OCI-M2 (cell line): Measurements from ENCODE around the gene ZKSCAN5.
"Not testable (repeated sequence)": the region's sequence is repeated elsewhere in the genome, so short reads cannot be mapped to it uniquely, and the experiment has no call there.

Source experiments
- DNase-seq: peaks from one replicate; lab custom pipeline; 2025; ENCODE audit not compliant: unreplicated experiment; lab: John Stamatoyannopoulos, UW

The ZKSCAN5 gene

GRCh38 chr7:99497766-99498545 is 6.5 kb upstream of the ZKSCAN5 start:
- no peak for DNase-seq

DNA sequence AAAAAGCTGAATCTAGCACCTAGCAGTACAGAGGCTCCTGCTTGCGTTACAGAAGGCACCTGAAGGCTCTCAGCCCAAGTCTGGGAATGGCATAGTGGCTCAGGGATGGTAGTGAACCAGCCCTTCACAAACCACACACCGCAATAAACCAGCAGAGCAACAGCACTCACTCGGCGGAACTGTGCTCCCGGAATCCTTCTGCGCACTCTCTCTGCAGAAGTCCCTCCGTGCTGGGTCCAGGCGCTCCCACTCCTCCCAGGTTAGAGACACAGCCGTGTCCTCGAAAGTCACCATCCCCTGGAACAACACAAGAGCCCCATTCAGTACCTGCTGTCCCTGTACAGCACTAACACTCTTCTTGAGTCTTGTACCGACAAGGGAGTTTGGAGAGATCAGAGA is 5.9 kb upstream of the ZKSCAN5 start:
- no peak for DNase-seq

GRCh38 chr7:99499371-99499720 is 5.1 kb upstream of the ZKSCAN5 start:
- no peak for DNase-seq

GRCh38 chr7:99499721-99500636 is 4.5 kb upstream of the ZKSCAN5 start, which contains the start of gene ZNF394:
Gene ZNF394, minus strand, starts transcription at chr7:99500281. Its CDS starts 188 bp downstream, at chr7:99500093.
- no peak for DNase-seq

- DNase-seq = no peak
Observed at GRCh38 chr7:99500637-99501009, 3.8 kb upstream of the ZKSCAN5 start.

- not testable (repeated sequence) for DNase-seq
Observed at GRCh38 chr7:99501236-99501635, 3.2 kb upstream of the ZKSCAN5 start.

DNA sequence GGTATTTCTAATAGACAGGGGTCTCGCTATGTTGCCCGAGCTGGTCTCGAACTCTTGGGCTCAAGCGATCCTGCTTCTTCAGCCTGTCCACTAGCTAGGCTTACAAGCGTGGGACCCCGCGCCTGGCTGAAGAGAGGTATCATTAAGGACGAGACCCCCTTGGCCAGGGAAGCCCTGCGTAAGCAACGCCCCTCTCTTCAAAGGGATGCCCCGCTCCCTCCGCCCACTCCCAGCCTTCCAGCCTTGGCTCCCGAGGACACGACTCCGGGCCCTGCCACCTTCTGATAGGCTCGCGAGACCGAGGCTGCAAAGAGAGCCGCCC is 220 bp upstream of the ZKSCAN5 start:
- DNase-seq = no peak

GRCh38 chr7:99505324-99505662 is 831 bp downstream of the ZKSCAN5 start:
- DNase-seq = no peak

- no peak for DNase-seq
Observed at GRCh38 chr7:99514050-99514449, 9.6 kb downstream of the ZKSCAN5 start.

- DNase-seq = no peak
Observed at GRCh38 chr7:99521399-99521798, 16.9 kb downstream of the ZKSCAN5 start.

DNA sequence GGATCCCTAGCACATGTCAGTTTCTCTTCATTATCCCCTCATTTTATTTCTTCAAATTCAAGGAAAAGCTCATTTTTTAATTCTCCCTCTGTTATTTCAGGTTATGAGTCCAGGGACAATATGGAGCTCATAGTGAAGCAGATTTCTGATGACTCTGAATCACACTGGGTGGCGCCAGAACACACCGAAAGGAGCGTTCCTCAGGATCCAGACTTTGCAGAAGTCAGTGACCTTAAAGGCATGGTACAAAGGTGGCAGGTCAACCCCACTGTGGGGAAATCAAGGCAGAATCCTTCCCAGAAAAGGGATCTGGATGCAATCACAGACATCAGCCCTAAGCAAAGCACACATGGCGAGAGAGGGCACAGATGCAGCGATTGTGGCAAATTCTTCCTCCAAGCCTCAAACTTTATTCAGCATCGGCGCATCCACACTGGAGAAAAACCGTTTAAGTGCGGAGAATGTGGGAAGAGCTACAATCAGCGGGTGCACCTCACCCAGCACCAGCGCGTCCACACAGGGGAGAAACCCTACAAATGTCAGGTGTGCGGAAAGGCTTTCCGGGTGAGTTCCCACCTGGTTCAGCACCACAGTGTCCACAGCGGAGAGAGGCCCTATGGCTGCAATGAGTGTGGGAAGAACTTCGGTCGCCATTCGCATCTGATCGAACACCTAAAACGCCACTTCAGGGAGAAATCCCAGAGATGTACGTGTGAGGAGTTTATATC is 21.4 kb downstream of the ZKSCAN5 start:
- no peak for DNase-seq

- DNase-seq = no peak
Observed at GRCh38 chr7:99531354-99531765, 26.9 kb downstream of the ZKSCAN5 start.

GRCh38 chr7:99535667-99536066 is 31.2 kb downstream of the ZKSCAN5 start:
- DNase-seq = no peak

DNA sequence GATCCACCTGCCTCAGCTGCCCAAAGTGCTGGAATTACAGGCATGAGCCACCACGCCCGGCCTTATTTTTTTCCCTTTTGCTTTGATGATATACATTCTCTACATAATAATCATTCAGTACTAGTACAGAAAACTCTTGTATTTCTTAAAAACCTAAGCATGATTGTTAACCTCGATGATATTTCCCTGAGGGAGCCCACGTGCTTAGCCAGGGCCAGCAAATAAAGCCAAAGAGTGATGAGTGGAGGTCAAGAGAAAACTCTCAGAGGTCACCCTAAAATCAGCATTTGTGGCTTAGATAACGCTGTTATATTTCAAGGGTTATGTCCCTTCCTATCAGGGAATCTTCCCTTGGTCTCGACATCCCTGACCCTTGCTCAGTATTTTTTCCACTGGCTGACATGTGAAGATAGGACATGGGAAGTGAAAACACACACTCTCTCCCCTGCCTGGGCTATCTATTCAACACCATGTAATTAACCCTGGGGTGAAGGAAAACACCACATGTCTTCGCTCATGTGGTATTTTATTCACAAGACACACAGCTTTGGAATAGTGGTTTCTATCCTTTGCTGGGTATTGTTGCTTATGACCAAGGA is 34.9 kb downstream of the ZKSCAN5 start:
- no peak for DNase-seq

GRCh38 chr7:99540542-99540941 is 36.1 kb downstream of the ZKSCAN5 start:
- DNase-seq = no peak

DNA sequence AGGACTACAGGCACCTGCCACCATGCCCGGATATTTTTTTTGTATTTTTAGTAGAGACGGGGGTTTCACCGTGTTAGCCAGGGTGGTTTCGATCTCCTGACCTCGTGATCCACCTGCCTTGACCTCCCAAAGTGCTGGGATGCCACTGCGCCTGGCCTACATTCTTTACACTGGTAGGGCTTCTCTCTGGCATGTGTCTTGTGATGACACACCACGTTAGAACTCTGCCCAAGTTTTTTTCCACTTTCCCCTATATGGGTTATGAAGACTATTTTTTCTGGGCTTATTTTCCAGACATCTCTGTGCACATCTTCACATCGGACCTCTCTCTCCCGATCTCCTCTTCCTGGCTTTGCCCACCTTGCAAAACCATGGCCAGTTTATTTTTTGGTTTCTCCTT is 36.8 kb downstream of the ZKSCAN5 start:
- no peak for DNase-seq

DNA sequence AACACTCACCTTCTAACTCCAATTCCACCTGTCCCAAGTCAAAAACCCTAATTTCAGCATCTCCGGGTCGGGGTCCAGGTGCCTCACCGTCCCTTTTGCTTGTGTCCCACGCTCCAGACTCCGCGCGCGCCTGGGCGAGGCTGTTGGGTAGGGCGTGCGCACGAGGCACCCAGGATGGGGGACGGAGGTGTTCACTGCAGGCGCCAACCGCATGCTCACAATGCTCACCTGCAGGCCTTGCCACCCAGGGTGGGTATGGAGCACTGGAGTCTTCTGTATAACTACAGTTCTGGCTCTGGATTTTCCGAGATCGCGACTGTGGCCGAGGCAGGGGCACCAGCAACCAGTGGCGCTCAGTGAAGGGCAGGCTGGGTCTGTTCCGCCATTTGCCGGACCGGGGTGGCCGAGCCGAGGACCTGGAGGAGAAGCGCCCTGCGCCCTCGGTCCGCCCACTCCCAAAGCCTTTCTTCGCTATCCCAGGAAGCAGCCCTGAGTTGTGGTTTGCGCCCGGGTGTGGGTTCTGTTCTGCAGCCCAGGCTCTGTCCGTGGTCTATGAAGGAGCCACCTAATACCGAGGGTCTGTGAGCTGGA is 38.7 kb downstream of the ZKSCAN5 start:
- no peak for DNase-seq

DNA sequence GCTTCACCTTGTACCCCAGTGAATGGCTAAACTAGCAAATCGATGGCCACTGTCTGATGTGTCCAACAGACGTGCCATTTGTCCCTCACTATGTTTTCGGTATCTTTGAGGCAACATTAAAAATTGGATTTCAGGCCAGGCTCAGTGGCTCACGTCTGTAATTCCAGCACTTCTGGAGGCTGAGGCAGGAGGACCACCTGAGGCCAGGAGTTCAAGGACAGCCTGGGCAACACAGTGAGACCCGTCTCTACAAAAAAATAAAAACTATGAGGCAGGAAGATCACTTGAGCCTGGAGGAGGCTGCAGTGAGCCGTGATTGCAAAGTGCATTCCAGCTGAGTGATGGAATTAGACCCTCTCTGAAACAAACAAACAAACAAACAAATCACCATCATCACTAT is 39.5 kb downstream of the ZKSCAN5 start:
- DNase-seq = no peak

GRCh38 chr7:99545308-99545707 is 40.8 kb downstream of the ZKSCAN5 start:
- DNase-seq = not testable (repeated sequence)

DNA sequence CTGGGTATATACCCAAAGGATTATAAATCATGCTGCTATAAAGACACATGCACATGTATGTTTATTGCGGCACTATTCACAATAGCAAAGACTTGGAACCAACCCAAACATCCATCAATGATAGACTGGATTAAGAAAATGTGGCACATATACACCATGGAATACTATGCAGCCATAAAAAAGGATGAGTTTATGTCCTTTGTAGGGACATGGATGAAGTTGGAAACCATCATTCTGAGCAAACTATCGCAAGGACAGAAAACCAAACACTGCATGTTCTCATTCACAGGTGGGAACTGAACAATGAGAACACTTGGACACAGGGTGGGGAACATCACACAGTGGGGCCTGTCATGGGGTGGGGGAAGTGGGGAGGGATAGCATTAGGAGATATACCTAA is 45.1 kb downstream of the ZKSCAN5 start:
- not testable (repeated sequence) for DNase-seq

DNA sequence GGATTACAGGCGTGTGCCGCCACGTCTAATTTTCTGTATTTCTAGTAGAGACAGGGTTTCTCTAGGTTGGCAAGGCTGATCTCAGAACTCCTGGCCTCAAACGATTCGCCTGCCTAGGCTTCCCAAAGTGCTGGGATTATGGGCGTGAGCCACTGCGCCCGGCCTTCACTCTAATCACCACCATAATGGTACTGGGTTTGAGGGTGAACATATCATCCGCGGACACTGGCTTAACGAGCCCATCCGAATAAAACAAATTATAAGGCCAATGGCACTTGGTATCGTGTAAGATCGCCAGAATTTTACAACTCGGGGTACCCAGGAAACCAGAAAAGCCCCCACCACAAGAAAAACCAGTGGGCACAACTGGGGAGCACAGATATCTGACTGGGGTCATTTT is 46.9 kb downstream of the ZKSCAN5 start:
- DNase-seq = no peak
